GM21526 (cell line): ENCODE results near the gene LYZ.

Experiments used
- ATAC-seq: cut with Tn5 transposase; IDR thresholded peaks from one replicate; pipeline ENCODE4 v1.9.1; 2021; ENCODE audit warnings: moderate library complexity; ENCODE audit not compliant: unreplicated experiment, low FRiP score

The LYZ gene

DNA sequence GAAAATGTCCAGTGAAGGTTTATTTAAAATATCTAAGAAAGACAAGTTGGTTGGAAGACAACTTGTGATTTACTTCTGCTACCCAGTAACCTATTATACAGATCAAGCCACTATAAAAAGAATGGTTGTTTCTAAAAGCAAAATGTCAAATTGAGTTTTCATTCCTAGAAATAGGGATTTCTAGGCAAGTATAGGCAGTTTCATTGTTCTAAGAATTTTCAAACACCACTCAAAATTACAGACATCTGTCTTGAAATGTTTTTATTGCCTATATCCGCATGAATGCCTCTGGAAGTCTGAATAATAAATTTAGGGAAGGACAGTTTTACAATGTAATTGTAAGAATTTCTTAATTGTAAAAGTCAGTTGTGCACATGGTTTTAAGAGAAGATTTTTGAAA lies 20.0 kb downstream of the LYZ start:
- no peak for ATAC-seq

DNA sequence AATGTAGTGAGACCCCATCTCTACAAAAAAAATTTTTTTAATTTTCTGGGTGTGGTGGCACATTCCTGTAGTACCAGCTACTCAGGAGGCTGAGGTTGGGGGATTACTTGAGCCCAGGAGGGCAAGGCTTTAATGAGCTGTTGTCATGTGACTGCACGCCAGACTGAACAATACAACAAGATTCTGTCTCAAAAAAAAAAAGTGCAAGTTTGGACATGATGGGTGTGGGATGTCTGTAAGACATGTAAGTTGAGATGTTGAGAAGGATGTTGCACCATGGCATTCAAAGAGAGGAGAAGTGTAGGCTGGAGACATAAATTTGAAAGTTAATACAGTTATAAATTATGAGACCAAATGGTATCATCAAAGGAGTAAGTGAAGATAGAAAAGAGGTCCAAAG lies 34.9 kb downstream of the LYZ start:
- ATAC-seq = no peak

DNA sequence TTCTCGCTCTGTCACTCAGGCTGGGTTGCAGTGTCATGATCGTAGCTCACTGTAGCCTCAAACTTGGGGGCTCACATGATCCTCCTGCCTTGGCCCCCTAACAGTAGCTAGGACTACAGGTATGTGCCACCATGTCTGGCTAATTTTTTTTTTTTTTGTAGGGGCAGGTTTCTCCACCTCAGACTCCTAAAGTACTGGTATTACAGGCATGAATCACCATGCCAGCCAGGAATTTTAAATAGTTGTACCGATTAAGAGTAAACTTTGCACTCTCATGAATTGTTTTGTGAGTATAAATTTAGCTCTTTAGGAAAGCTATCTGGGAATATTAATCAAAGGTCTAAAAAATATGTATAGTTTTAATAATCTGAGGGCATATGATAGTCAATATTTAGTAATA lies 36.9 kb downstream of the LYZ start:
- no peak for ATAC-seq

DNA sequence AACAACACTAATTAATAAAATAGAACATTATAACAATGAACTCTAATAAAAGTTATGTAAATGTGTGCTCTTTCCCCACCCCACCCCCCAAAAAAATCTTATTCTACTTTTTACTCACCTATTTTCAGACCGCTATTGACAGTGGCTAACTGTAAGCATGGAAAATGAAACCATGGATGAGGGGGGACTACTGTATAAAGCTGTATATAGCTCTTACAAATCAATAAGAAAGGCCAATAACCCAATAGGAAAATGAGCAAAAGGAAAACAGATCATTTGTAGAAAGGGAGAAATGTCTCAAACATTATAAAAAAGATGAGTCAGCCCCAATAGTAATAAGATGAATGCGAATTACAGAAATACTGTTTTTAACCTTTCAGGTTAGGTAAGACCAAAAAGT lies 38.7 kb downstream of the LYZ start:
- no peak for ATAC-seq

DNA sequence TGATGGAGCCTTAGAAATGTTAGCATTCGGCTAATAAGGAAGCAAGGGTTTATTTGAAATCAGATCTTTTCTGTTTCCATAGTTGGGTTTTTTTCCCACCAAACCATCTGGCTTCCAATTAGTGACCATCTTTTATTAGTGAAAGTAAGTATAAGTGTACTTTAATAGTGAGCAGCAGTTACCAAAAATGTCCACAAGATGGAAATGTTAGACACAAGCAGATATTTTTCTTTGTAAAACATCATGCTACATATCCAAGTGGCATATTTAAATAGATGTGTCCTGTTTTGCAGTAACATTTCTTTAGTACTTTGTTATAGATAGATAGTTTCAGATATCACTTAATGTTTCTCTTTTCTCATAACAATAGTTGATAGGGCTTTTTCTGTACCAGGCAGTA lies 40.2 kb downstream of the LYZ start:
- no peak for ATAC-seq

DNA sequence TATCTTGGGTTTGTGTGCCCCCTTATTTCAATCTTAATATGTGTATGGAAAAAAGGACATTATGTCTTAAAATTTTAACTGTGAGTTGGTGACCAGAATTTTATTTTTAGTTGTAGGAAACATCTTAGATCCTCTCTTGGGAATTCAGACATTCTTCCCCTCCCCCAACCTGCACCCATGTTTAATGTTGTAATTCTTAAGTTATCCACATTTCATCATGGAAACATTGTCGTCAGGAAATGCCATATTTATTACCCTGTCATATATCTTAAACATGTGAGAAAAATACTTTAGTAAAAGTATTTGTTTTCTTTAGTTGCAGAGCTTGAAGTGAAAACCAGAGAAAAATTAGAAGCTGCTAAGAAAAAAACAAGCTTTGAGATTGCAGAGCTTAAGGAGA lies 41.6 kb downstream of the LYZ start:
- no peak for ATAC-seq

DNA sequence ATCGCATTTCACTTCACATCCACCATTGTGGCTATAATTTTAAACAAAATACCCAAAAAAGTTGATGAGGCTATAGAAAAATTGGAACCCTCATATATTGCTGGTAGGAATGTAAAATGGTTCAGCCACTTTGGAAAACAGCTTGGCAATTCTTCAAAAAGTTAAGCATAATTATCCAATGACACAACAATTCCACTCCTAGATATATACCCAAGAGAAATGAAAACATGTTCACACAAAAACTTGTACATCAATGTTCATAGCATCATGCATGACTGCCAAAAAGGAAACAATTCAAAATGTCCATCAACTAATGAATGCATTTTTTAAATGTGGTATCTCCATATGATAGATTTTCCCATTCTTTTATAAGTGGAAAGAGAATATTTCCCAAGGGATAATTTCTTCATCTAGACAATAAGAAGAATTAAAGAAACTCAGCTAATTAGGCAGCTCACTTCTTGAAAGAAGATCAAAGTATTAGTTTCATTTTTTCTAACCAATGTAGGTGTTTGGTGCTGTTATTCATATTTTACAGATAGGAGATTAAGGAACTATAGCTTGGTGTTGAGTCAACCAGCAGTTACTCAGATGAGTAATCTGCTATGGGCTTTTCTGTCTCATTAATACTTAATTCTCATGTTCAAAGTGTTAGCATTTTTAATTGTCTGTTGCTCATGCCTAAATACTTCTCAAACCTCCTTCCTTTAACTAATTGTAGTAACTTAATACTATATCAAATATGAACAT lies 44.2 kb downstream of the LYZ start:
- ATAC-seq = peak; percentile 53

DNA sequence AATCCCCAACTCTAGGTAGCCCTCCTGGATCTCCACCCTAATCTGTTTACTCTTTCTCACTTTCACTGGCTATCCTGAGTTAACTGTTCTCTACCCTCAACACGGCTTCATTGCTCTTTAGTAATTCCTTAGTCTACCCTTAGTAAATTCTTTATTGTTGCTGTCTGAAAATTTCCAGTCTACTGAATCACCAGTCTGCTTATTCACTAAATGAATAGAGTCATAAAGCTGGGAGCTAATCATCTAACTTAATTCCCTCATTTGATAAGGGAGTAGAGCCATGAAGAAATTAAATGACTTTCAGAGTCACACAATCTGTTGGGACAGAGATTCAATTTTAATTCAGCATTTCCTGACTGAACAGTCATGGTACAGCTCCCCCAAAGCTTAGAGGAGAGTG lies 47.9 kb downstream of the LYZ start:
- no peak for ATAC-seq

DNA sequence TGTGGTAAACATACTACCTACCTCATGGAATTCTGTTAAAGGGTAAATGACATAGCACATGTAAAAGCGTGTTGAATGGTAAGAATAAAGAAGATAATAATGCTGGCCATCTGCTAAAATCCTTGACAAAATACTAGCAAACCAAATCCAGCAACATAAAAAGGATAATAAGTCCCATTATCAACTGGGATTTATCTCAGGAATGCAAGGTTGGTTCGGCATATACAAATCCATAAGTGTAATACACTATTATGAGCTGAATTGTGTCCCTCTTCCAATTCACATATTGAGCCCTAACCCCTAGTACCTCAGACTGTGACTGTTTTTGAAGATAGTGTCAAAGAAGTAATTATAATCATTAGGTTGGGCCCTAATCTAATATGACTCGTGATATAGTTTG lies 48.8 kb downstream of the LYZ start:
- no peak for ATAC-seq

DNA sequence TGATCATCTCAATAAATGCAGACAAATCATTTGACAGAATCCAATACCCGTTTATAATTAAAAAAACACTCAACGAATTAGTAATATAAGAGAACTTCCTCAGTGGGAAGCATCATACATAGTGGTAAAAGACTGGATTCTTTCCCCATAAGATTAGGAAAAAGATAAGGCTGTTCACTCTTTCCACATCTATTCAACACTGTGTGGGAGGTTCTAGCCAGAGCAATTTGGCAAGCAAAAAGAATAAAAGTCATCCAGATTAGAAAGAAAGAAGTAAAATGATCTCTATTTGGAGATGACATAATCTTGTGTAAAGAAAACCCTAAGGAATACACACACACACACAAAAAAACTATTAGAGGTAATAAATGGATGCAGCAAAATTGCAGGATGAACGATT lies 49.8 kb downstream of the LYZ start:
- ATAC-seq = no peak

DNA sequence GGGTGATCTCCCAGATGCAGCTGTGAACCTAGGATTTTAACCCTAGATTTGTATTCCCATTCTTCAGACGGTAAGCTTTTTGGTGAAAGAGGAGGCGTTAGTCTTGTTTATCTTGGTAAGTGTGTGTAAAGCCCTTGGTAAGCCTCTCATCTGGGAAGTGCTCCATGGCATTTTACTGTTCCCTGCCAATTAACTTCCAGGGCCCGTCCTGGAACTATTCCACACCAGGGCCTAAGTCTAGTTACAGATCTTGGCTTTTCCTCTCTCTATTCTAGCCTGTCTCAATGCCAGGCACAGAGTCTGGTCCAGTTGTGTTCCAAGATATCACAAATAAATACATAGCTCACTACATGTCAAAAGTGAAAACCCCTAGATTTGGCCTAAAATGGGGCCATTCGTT lies 53.8 kb downstream of the LYZ start:
- ATAC-seq = no peak
